ENCODE data around the gene CECR2.

The CECR2 gene

GRCh38 chr22:17368554-17369438, 464 bp upstream of the CECR2 start:
- DNase-seq: no peak

GRCh38 chr22:17370026-17370765, 936 bp downstream of the CECR2 start:
- DNase-seq: no peak

- no peak for DNase-seq
Observed at GRCh38 chr22:17370766-17371432, 1.6 kb downstream of the CECR2 start.

GRCh38 chr22:17371448-17371847, 2.2 kb downstream of the CECR2 start:
- DNase-seq: no peak

- DNase-seq: no peak
Observed at GRCh38 chr22:17373855-17374254, 4.6 kb downstream of the CECR2 start.

- DNase-seq: no peak
Observed at GRCh38 chr22:17375914-17376614, 6.8 kb downstream of the CECR2 start.

GRCh38 chr22:17376950-17377349, 7.7 kb downstream of the CECR2 start:
- DNase-seq: no peak

GRCh38 chr22:17379944-17380343, 10.7 kb downstream of the CECR2 start:
- DNase-seq: no peak

- DNase-seq: no peak
Observed at GRCh38 chr22:17380359-17381087, 11.3 kb downstream of the CECR2 start.

GRCh38 chr22:17381192-17381913, 12.1 kb downstream of the CECR2 start:
- DNase-seq: no peak

- no peak for DNase-seq
Observed at GRCh38 chr22:17384612-17385330, 15.5 kb downstream of the CECR2 start.

- no peak for DNase-seq
Observed at GRCh38 chr22:17387356-17387755, 18.1 kb downstream of the CECR2 start.

- DNase-seq: no peak
Observed at GRCh38 chr22:17388235-17388634, 19.0 kb downstream of the CECR2 start.

- DNase-seq: no peak
Observed at GRCh38 chr22:17390087-17390486, 20.8 kb downstream of the CECR2 start.

- DNase-seq: no peak
Observed at GRCh38 chr22:17396516-17396915, 27.3 kb downstream of the CECR2 start.

GRCh38 chr22:17397756-17398547, 28.7 kb downstream of the CECR2 start:
- no peak for DNase-seq

GRCh38 chr22:17400305-17400704, 31.0 kb downstream of the CECR2 start:
- DNase-seq: no peak

GRCh38 chr22:17401728-17402127, 32.5 kb downstream of the CECR2 start:
- DNase-seq: no peak

- DNase-seq: no peak
Observed at GRCh38 chr22:17402293-17402692, 33.0 kb downstream of the CECR2 start.

- no peak for DNase-seq
Observed at GRCh38 chr22:17403906-17404305, 34.6 kb downstream of the CECR2 start.
